Bone marrow (tissue), 2 donors: Measurements from ENCODE around the gene RANBP10.
A peak's percentile ranks its signal among the peaks of the same experiment; 100 is the strongest.
"Not testable (repeated sequence)": the region's sequence is repeated elsewhere in the genome, so short reads cannot be mapped to it uniquely, and the experiment has no call there.

Experiments used
- DNase-seq, 2 donors: peaks; one replicate each; lab custom pipeline; 2025; lab: John Stamatoyannopoulos, UW

The RANBP10 gene

DNA sequence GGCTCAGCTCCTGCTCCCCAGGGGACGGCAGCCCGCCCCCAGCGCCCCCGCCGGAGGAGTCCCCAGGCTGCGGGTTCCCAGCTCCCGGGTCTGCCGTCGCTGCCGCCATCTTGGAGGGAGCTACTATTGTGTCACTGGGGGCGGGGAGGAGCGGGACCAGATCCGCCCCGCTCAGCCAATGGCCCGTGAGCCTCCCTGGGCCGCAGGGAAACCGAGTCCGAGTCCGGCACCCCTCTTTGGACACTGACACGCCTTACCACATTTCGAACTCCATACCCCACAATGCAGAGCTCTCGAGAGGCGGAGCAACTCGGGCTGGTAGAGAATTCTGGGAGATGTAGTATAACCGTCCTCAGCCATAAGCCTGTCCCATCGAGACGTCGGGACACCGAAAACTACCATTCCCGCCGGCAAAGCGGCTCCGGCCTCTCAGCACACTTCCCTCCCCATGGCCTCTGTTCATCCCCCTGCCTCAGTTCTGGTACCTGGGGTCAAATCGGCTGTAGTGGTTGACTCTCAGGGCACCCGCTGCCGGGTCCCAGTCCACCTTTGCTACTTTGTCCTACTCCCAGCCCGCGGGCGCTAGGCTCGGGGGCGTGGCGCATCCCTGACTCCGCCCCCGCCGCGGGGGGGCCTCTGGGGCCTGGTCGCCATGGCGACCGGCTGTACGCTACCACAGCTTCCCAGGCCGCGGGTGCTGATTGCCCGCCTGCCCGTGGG lies at the start of gene RANBP10, which contains the start of gene TSNAXIP1:
Gene RANBP10 (minus strand): TSS at position 133 of the 720 bp plus-strand sequence. CDS start 24 bp downstream, at position 109.
Gene TSNAXIP1 (plus strand): TSS at position 462 of the 720 bp plus-strand sequence. CDS start 261 bp downstream, outside the sequence.
- peak; percentile 95 to 100 for DNase-seq

DNA sequence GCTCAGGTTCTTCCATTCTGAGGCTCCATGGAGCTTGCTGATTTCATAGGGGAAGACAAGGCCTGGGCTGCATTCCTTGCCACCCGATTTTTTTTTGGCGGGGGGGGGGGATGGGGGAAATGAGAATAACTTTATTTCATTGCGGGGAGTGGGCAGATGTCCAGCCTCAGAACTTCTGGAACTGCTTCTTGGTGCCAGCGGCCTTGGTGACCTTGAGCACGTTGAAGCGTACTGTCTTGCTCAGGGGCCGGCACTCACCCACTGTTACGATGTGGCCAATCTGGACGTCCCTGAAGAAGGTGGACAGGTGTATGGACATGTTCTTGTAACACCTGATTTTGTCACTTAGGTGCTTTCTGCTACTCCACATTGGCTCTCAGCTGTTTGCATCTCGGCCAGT lies 49.4 kb upstream of the RANBP10 start:
- no peak for DNase-seq

DNA sequence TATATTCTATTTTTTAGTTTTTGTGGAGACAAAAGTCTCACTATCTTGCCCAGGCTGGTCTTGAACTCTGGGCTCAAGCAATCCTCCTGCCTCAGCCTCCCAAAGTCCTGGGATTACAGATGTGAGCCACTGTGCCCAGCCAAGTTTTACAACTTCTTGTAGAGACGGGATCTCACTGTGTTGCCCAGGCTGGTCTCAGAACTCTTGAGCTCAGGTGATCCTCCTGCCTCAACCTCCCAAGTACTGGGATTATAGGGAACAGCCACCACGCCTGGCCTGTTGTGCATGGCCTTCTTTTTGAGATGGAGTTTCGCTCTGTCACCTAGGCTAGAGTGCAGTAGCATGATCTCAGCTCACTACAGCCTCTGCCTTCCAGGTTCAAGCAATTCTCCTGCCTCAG lies 47.3 kb upstream of the RANBP10 start:
- DNase-seq: no peak

DNA sequence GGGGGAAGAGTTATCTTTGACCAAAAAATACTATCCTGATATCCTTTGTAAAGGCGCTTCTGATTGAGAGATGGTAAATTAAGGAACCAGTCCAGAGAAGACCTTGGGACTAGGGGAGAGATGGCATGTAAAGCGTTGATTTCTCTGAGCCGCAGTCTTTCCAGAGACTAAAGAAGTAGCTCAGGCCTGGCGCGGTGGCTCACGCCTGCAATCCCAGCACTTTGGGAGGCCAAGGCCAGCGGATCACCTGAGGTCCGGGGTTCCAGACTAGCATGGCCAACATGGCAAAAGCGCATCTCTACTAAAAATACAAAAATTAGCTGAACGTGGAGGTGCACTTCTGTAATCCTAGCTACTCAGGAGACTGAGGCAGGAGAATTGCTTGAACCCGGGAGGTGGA lies 41.8 kb upstream of the RANBP10 start:
- no peak for DNase-seq

DNA sequence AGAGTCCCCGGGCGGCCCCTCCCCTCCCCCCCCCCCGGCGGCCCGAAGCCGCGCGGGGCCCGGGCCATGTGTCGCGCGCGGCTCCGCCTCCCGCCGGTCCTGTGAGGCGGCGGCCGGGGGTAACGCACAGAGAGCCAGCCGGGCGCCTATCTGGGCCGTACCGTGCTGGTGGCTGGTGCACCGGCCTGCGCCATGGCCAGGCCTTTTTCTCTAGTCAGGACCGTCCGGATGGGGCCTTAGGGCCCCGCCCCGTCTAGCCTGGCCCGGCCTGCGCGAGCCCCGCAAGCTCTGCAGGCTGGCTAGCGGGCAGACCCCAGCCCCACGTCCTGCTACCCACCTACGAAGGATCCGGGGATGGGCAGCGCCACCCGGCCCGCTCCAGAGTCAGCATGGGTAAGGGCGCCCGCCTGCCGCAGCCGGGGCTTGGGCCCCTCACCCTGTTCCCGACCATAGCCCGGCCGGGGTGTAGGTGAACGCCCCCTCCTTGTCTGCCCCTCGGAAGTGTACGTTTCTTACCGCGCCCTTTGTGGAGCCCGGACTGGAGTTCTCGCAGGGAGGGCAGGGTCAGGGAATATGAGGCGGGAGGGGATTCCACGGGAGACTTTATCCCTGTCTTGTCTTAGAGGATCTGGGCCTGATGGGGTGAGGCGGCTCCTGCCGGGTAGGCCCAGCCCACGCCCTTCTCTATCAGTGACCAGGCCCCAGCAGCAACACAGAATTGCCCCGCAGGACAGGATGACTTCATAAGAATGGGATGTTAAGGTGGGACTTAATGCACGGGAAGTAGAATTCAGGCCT lies 40.9 kb upstream of the RANBP10 start, which contains the start of gene CENPT:
Gene CENPT (minus strand): TSS at position 630 of the 798 bp plus-strand sequence. CDS start 13,834 bp downstream, outside the sequence.
- no peak for DNase-seq

DNA sequence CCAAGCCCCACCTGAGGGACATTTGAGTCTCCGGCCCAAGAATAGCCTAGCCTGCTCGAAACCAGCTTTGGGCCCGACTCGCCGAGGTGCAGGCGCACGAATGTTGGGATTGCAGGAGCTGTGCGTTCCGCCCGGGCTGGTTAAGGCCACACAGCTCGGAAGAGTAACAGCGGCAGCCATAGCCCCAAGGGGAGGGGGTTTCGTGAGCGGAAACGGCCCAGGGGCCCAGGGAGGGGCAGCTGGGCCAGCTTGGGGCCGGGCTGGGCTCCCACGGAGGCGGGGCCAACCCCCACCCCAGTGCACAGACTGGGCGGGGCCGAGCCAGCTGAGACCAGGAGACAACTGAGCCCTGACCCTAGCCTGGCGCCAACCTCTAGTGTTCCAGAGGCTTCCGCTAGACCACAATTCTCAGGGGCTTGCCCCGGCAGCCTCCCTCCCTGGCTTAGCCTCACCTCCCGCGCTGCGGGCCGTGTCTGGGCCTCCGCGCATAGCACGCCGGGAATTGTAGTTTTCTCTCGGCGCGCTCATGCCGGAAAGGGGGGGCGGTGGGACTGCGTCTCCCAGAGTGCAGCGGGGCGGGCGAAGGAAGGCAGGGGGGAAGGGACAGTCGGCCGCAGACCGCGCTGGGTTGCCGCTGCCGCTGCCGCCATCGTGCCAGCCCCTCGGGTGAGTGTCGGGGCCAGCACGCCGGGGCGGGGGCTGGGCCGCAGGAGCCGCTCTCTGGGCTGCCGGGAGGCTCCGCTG lies 40.1 kb upstream of the RANBP10 start, which contains the start of gene NUTF2:
Gene NUTF2 (plus strand): TSS at position 614 of the 744 bp plus-strand sequence. CDS start 18,198 bp downstream, outside the sequence.
- peak; percentile 90 to 94 for DNase-seq

DNA sequence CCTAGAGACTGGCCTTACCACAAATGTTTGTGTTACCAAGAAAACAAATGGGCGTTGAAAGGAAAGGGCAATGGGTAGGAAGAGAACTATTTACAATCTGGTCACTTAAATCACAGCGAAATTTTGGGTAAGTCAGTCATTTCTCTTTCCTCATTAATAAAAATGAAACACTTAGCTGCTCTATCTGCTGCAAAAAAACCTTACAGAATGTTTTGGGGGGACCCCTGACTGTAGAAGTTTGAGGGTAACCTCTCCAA lies 39.6 kb upstream of the RANBP10 start:
- no peak for DNase-seq

DNA sequence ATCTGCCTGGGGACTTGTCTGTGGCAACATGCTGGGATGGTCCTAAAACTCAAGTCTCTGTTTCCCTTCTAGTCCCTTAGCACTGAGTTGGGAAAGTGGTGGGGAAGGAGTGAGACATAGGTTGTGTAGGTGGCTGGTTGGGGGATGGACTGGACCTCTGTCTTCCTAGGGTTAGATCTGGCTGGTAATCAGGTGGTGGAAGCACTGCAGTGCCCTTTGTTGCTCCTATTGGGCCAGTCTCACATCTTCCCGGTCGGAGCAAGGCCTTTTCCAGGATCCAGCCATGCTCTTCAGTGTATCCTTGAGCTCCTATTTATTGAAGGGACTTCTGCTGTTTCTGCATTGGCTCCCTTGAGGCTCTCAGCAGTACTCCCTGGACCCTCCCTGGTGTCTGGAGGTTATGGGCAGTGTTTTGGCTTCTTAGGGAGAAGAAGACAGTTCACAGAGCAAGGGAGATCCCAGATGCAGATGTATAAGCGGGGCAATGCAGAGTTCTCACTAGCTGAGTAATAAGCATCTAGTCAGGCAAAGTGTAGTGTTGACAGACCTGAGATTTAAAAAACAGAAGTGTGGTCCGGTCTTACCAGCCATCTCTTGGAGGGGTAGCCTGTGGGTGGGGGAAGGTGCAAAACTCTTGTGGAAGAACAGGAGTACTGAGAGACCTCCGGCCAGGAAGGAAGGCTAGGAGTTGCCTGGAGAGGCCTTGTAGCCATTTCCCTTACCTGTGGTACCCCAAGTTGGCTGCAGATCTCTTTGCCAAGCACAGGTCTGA lies 39.1 kb upstream of the RANBP10 start:
- DNase-seq: no peak

DNA sequence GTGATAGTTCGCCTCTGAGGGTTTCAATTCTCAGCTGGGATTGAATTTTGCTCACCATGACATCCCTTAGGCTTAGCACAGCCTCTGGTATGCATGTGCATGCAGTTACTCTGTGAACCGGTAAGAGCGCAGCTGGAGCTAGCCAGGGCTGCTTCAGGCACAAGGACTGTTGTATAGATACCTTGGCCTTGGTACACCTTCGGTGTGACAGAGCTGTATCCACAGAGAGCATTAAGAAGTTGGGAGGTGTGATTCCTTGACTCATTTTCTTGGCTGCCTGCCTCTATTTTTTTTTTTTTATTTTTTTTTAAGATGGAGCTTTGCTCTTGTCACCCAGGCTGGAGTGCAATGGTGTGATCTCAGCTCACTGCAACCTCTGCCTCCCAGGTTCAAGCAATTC lies 38.1 kb upstream of the RANBP10 start:
- no peak for DNase-seq

DNA sequence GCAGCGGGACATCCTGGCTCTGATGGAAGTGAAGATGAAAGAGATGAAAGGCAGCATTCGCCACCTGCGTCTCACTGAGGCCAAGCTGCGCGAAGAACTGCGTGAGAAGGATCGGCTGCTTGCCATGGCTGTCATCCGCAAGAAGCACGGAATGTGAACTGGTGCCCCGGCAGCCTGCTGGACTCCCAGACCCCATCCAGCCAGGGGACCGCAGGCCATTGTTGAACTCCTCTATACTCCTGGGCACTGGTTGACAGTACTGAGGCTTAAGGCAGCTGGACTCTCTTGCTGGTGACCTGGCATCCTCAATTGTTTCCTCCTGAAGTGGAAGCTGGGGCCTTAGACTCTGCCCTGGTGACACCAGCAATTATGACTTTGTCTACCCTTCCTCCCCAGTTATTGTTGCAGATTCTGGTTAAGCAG lies 37.0 kb upstream of the RANBP10 start:
- no peak for DNase-seq

DNA sequence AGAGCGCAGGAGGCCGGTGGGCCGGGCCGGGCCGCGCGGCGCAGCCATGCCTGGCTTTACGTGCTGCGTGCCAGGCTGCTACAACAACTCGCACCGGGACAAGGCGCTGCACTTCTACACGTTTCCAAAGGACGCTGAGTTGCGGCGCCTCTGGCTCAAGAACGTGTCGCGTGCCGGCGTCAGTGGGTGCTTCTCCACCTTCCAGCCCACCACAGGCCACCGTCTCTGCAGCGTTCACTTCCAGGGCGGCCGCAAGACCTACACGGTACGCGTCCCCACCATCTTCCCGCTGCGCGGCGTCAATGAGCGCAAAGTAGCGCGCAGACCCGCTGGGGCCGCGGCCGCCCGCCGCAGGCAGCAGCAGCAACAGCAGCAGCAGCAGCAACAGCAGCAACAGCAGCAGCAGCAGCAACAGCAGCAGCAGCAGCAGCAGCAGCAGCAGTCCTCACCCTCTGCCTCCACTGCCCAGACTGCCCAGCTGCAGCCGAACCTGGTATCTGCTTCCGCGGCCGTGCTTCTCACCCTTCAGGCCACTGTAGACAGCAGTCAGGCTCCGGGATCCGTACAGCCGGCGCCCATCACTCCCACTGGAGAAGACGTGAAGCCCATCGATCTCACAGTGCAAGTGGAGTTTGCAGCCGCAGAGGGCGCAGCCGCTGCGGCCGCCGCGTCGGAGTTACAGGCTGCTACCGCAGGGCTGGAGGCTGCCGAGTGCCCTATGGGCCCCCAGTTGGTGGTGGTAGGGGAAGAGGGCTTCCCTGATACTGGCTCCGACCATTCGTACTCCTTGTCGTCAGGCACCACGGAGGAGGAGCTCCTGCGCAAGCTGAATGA lies 36.4 kb upstream of the RANBP10 start:
- DNase-seq: peak; percentile 27 to 68

DNA sequence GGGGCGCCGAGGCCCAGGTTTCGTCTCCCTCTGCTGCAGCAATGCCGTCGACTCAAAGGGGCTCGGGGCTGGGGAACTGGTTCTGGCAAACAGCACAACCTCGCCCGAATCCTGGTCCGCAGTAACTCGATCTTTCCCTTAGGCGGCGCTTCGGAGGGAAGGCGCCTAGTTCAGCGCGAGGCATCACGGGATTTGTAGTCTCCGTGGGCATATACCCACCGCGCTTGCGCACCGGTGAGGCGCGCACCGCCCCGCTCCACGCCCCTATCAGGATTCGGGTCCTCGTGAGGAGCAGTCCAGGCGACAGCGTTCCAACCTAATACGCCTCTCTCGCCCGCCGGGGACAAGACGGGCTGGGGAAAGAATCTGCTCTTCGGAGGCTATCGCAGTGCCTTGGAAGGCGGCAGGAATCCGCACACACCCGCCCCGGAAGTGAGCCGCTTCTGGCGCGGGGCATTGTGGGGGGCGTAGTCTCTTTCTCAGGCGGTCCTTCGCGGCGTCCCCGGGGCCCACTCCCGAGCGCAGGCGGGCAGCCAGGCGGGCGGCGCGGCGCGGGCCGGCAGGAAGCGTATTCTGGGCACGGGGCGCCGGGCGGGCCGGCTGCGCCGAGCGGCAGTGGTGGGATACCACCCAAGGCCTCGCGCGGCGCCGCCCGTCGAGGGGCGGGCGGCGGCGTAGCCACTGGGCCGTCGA lies 35.6 kb upstream of the RANBP10 start, which contains the start of gene THAP11:
Gene THAP11 (plus strand): TSS at position 505 of the 693 bp plus-strand sequence. CDS start 235 bp downstream, outside the sequence.
- DNase-seq: peak; percentile 95 to 97

DNA sequence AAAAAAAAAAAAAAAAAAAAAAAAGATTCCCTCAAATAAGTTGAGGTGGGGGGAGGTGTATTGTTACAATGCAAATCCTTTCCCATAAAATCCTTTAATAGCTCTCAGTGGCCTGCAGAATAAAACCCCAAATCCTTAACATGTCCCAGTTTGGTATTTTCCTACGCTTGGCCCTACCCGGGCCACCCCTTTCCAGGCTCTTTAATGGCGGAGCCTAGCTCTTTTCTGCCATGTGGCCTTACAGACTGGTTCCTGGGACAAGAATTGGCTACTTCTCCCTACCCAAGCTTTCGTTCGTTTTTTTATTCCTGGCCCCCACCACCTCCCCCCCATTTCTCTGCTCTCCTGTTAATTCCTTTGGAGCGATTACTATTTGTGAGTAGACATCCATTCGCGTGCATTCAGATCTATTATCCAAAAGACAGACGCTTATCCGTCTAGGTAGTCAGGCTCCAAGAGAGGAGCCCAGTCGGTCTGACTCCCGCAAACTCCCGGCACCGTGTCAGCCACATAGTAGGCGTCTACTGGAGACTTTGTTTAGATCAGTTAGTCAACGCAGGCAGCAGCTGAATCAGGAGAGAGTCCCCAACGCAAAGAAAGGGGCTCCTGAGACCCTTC lies 34.9 kb upstream of the RANBP10 start:
- DNase-seq: no peak

DNA sequence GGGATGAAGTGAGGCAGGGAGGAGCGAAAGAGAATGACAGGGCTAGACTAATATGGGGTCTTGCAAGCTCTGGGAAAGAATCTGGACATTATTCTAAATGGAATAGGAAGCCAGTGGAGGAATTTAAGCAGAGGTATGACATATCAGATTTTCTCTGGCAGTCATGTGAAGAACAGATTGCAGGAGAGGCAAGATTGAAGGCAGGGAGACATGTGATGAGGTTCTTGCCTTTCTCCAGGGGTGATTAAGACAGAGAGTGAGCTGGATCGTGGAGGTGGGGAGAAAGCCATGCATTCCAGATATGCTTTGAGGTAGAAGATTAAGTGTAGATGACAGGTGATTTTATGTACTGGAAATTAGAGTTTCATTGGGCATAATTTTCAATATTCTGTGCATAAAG lies 31.5 kb upstream of the RANBP10 start:
- DNase-seq: no peak

DNA sequence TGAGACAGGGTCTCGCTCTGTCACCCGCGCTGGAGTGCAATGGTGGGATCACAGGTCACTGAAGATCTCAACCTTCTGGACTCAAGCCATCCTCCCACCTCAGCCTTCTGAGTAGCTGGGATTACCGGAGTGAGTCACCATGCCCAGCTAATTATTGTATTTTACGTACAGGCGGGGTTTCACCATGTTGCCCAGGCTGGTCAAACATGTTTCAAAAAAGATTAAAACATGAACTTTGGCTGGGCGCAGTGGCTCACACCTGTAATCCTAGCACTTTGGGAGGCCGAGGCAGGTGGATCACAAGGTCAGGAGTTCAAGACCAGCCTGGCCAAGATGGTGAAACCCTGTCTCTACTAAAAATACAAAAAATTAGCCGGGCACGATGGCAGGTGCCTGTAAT lies 30.8 kb upstream of the RANBP10 start:
- DNase-seq: not testable (repeated sequence)

DNA sequence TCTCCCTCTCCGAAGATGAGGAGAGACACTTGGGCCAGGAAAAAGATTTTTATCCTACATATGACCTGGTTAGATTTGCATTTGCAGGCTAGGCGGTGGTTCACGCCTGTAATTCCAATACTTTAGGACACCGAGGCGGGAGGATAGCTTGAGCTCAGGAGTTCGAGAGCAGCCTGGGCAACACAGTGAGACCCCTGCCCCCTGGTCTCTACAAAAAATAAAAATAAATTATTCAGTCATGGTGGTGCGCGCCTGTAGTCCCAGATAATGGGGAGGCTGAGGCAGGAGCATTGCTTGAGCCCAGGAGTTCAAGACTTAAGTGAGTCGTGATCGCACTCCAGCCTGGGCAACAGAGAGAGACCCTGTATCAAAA lies 27.9 kb upstream of the RANBP10 start:
- no peak for DNase-seq

DNA sequence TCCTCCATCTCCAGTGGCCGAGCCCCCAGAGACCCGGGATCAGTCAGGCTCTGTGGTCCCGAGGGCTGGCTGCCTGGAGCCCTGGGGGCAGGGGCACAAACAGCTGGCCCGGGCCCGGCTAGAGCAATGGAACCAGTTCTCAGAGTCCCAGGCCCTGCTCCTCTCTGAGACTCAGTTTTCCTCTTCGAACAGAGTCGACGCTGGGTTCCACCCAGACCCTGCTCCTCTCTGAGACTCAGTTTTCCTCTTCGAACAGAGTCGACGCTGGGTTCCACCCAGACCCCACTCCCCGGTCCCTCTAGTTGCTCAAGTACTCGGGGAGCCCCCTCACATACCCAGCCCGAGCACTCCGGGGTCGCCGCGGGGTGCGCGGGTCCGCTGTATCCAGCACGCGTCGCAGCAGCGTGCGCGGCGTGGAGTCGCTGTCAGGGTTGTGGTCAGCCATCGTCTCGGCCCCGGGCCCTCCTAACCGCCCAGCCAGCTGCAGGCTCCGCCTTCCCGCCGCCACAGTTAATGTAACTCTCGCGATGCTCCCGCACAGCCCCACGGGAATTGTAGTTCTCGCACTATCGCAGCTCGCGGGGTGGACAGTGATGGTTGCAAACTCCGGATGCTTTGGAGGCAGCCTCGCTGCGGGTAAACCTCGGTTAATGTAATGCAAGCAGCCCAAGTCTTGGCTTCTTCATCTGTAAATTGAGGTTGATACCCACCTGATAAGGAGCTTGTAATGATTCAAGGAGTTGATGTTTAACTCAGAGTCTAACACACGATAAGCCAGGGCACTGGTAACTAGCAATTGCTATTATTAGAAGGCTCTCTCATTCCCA lies 27.3 kb upstream of the RANBP10 start:
- DNase-seq: peak; percentile 85 to 87

DNA sequence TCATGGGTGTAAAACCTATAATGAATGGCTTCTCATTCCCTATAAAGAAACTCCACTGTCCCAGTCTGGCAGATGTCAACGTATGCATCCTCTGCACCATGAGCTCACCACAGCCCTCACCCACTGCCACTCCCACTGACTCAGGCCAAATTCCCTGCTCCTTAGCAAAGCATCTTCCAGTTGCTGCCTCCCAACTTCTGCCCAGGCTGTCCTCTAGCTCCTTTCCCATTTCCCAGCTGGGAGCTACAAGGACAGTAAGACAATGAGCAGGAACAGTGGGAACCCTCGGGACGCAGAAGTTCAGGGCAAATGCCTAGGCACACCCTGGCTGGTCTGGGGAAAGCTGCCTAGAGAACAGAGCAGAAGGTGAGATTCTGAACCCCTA lies 26.7 kb upstream of the RANBP10 start:
- DNase-seq: no peak

DNA sequence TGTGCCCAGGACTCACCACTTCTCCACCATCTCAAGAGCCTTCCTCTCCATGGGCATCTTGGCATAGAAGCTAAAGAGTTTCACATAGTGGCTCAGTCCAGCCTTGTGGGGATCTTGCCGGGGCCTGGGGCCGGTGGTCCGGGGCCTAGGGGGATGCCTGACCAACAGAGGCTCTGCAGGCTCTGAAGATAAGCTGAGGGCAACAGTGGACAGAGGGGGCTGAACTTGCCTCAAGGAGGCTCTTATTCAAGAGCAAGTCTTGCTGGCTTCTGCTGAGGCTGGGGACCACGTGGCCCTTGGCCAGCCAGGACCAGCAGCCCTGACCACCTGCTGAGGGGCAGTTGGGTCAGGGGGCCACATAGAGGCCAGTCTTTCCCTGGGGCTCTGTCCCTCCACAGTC lies 22.3 kb upstream of the RANBP10 start:
- no peak for DNase-seq
